ENCODE measurements around the gene MOB3B. TPM values are rescaled to one million over a fixed set of nuclear protein-coding genes. Genes with fewer than 3 reads are reported as not detected.

Gene MOB3B
- total and polyA plus RNA-seq, 10 of the 15 experiments (the other 5 are each of a cell fraction or from before 2014, with no cell fraction given): 0.44 to 2.7 (median 0.91) TPM

- CTCF ChIA-PET: interaction anchor here (1.1 to 2.5 kb wide), 4 partner anchors 10 to 55 kb away, joined by 3 to 12 read pairs (median 9); no protein-coding TSS in a partner anchor
- Histone ChIP-seq H3K27ac (ENCODE audit: control insufficient read depth, insufficient read depth) (no peak overlapping the region), H3K4me3 (no peak overlapping the region), H3K4me1 (ENCODE audit: control insufficient read depth, insufficient read depth, low read length) (peaks cover 13% of the 10 kb centered on the region), H3K4me2 (ENCODE audit: control insufficient read depth, insufficient read depth) (no peak overlapping the region), H3K9me3 (replicated peaks; ENCODE audit: control insufficient read depth, insufficient read depth, low read length) (no peaks in the 10 kb centered on the region), H2AFZ (ENCODE audit: control insufficient read depth, low read depth, low read length) (no peak overlapping the region), H3K36me3 (ENCODE audit: control insufficient read depth in 2 of 2, insufficient read depth in 2 of 2, low read length in 1 of 2) (no peaks in the 10 kb centered on the region), H4K20me1 (ENCODE audit: control insufficient read depth, insufficient read depth) (no peaks in the 10 kb centered on the region), H3K9ac (ENCODE audit: control insufficient read depth, insufficient read depth, low read length) (no peak overlapping the region), H3K79me2 (ENCODE audit: control insufficient read depth, insufficient read depth, low read length) (no peaks in the 10 kb centered on the region), H3K27me3 (replicated peaks in 1 of 2; ENCODE audit: control insufficient read depth in 2 of 2, insufficient read depth in 2 of 2, low read length in 1 of 2) (no peaks in the 10 kb centered on the region)
- FAIRE-seq: no peak
- intact Hi-C loops (cut with micrococcal nuclease; ENCODE audit: unreplicated experiment): no loop called here
- DNase-seq (ENCODE audit: low read depth, low spot score): no peak
- POLR2A ChIA-PET: interaction anchor here (0.9 kb wide), 1 partner anchor 63 kb away, joined by 3 read pairs; no protein-coding TSS in a partner anchor
- RAD21 ChIA-PET (ENCODE audit: unreplicated experiment): interaction anchor here (0.6 to 1.4 kb wide), 3 partner anchors 55 to 291 kb away, joined by 3 to 4 read pairs (median 3); no protein-coding TSS in a partner anchor
- in situ Hi-C loops (cut with MboI): no loop called here
- no TSS peak for BruUV-seq (replicated peaks)
- TF ChIP-seq MLLT1 (IDR thresholded peaks at IDR 0.05): no peak
- SMC1A ChIA-PET (ENCODE audit: uncharacterized antibody, unreplicated experiment): interaction anchor here (1.4 to 2.6 kb wide), 6 partner anchors 10 to 145 kb away, joined by 3 to 12 read pairs (median 6); no protein-coding TSS in a partner anchor
- no peak; the same call in 2 of the 3 replicates for ATAC-seq
- WGBS (ENCODE audit: insufficient coverage, insufficient replicate concordance, low lambda C conversion rate, missing lambda C conversion rate): 71% methylated on average over 3 of the region's 3 CpGs
Measured at GRCh38 chr9:27387722-27388121, 141.9 kb downstream of the MOB3B start.

- peaks cover 13% of the 10 kb centered on the region for H3K4me1 ChIP-seq (ENCODE audit: control insufficient read depth, insufficient read depth, low read length)
- DNase-seq (ENCODE audit: low read depth, low spot score): no peak
- ChIA-PET CTCF (interaction anchor here (0.5 to 2.5 kb wide), 7 partner anchors 9 to 176 kb away, joined by 3 to 12 read pairs (median 5); no protein-coding TSS in a partner anchor), RAD21 (ENCODE audit: unreplicated experiment) (interaction anchor here (1.4 kb wide), 1 partner anchor 54 kb away, joined by 4 read pairs; no protein-coding TSS in a partner anchor), POLR2A (interaction anchor here (0.8 kb wide), 1 partner anchor 20 kb away, joined by 3 read pairs; no protein-coding TSS in a partner anchor), SMC1A (ENCODE audit: uncharacterized antibody, unreplicated experiment) (interaction anchor here (0.7 to 2.6 kb wide), 6 partner anchors 9 to 144 kb away, joined by 3 to 12 read pairs (median 6); no protein-coding TSS in a partner anchor)
- in situ Hi-C loops (cut with MboI): no loop called here
- no peak for FAIRE-seq
- no peaks in the 10 kb centered on the region for H3K9me3 ChIP-seq (replicated peaks; ENCODE audit: control insufficient read depth, insufficient read depth, low read length)
- no peak overlapping the region for H3K27ac ChIP-seq (ENCODE audit: control insufficient read depth, insufficient read depth)
- H3K36me3 ChIP-seq (ENCODE audit: control insufficient read depth in 2 of 2, insufficient read depth in 2 of 2, low read length in 1 of 2): no peaks in the 10 kb centered on the region
- WGBS (ENCODE audit: insufficient coverage, insufficient replicate concordance, low lambda C conversion rate, missing lambda C conversion rate): 86% methylated on average over 4 of the region's 4 CpGs
- H4K20me1 ChIP-seq (ENCODE audit: control insufficient read depth, insufficient read depth): no peaks in the 10 kb centered on the region
- no peak overlapping the region for H2AFZ ChIP-seq (ENCODE audit: control insufficient read depth, low read depth, low read length)
- intact Hi-C loops (cut with micrococcal nuclease; ENCODE audit: unreplicated experiment): no loop called here
- peak overlapping the region; percentile 19; the same call in 1 of the 2 replicates for H3K4me2 ChIP-seq (ENCODE audit: control insufficient read depth, insufficient read depth)
- H3K27me3 ChIP-seq (replicated peaks in 1 of 2; ENCODE audit: control insufficient read depth in 2 of 2, insufficient read depth in 2 of 2, low read length in 1 of 2): no peaks in the 10 kb centered on the region
- no TSS peak for BruUV-seq (replicated peaks)
- no peaks in the 10 kb centered on the region for H3K79me2 ChIP-seq (ENCODE audit: control insufficient read depth, insufficient read depth, low read length)
- no peak overlapping the region for H3K4me3 ChIP-seq
- no peak for ATAC-seq
- H3K9ac ChIP-seq (ENCODE audit: control insufficient read depth, insufficient read depth, low read length): no peak overlapping the region
- TF ChIP-seq GABPA (IDR thresholded peaks at IDR 0.05; ENCODE audit: low read depth): no peak
- TF ChIP-seq KLF5 (IDR thresholded peaks at IDR 0.05; ENCODE audit: partially characterized antibody): no peak
- no peak for TF ChIP-seq EGR1 (IDR thresholded peaks at IDR 0.05; ENCODE audit: borderline replicate concordance in 1 of 2, low read depth in 2 of 2, low read length in 2 of 2)
Measured at GRCh38 chr9:27386571-27387091, 143.0 kb downstream of the MOB3B start.

Data from GM12878 (cell line).